HTERT RPE-1 (cell line): ENCODE data around the gene PDPK1.

Source experiments
- in situ Hi-C: fragments of 300-500 bp; cut with MboI; formaldehyde crosslinking; loops from 4 replicates; pipeline ENCODE4 v1.14.3; 2020; ENCODE audit warnings: low sequenced_read_pairs

Gene PDPK1

DNA sequence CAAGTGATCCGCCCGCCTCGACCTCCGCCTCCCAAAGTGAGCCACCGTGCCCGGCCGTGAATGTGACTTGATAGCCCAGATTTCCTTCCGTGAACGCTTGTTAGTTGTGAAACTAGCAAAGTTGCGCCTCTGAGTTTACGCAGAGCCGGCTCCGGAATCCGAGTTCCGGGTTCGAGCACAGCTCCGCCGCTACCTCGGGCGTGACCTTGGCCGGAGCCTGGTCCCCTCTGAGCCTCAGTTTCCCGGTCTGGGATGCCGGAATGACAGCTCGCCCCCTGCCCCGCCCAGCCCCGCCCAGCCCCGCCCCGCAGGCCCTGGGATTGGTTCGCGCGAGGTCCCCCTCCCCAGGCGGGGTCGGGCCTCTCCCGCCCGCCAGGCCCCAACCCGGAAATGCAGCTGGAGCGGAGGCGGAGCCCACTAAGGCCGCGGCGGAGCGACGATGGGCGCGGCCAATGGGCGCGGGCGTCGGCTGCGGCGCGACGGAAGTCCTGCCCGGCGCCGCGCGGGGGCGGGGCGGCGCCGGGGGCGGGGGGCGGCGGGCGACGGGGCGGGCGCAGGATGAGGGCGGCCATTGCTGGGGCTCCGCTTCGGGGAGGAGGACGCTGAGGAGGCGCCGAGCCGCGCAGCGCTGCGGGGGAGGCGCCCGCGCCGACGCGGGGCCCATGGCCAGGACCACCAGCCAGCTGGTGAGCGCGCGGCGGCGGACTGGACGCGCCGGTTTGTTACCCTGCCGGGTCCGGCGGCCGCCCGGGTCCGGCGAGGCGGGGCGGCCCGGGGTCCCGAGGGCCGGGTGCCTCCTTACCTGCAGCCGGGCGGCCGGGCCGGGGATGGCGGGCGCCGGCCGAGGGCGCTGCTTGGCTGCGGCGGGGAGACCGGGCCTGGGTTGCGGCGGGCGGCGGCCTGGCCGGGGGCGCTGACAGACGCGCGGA, at the start of gene PDPK1:
Gene PDPK1, plus strand, starts transcription at position 571 of the 929 bp plus-strand sequence. Its CDS starts 92 bp downstream, at position 663.
- in situ Hi-C loops = no loop called here

DNA sequence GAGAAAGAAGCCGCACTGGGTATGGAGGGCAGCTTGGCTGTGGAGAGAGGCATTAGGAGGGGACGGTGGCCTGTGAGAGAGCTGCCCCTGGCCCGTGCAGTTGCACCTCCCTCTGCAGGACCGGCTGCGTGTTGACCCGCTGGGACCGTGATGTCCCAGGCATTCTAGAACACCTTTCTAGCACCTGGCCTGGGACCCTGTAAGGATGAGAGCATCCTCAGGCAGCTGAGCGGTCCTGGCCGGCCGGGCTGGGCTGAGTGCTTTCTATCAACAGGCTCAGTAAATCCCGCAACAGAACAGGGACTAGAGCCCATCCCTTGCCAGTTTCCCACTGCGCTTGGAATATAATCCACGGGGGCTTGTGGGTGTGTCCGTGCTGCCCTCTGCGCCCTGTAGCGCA, 48.2 kb upstream of the PDPK1 start:
- in situ Hi-C loops = no loop called here

DNA sequence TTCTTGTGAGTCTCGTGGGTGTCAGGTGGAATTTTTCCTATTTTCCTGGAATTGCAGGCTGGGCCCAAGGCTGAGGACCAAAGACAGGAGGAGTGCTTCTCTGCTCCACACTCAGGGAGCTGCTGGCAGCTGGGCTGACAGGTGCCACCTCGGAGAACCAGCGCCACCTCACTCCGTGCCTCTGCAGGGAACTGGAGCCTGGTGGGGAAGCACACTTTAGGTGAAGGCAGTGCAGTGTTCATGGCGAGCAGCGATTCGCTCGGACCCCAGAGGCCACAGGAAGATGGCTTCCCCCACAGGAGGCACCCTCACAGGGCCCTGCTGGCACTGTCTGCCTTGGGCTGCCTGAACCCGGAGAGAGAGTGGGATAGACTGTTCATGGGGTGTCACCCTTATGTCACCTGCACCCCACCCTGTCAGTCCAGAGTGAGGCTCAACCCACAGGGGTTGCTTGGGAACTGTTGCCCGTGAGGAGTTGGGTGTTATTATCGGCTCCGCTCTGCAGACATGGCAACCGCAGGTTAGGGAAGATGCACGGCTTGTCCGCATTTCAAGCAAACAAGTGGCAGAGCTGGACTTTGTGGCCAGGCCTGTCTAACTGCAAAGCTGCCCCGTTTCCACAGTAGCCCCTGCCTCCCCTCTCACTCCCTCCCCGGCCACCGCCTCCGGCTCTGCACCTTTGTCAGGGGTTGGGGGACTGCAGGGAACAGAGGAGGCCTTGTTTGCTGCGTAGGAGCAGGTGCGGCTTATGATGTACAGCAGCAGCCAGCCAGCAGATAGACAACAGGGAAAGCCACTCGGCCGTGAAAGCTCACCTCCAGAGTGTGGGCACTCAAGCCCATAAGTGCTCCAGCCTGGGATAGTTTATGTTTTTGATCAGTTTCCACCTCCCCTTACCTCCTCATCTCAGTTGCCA, 47.4 kb upstream of the PDPK1 start:
- in situ Hi-C loops = no loop called here

DNA sequence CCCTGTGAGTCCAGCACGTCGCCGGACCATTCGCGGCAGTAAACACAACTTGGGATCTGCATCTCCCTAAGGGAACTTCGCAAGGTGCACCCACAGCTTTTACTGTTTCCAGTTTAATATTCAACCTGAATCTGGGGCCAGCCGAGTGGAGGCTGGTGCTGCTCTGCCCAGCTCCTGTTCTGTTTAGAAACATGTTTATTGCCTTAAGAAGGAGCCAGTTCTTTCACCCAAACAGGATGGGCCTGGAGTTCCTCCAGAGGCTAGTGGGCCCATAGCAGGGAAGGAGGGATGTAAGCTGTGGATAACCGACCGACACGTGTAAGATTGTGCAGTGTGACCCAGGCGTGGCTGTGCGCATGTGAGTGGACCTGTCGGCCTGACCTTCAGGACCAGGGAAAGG, 45.5 kb upstream of the PDPK1 start:
- in situ Hi-C loops = no loop called here

DNA sequence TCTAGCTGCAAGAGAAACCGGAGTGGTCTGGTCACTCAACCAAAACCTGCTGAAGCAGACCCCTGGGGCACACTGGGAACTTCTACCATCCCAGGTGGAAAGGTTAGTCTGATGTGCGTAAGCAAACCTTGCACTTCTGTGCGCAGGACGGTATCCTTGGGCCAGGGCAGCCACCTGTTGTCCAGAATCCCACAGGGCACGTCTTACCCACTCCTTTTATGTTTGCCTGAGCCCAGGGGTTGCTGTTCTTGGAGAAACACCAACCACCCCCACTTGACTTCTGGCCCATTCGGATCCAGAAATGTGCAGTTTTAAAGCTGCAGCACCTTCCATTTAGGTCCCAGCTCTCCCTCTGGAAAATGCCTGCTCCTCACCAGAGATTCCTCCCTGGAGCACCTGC, 44.2 kb upstream of the PDPK1 start:
- in situ Hi-C loops = no loop called here

DNA sequence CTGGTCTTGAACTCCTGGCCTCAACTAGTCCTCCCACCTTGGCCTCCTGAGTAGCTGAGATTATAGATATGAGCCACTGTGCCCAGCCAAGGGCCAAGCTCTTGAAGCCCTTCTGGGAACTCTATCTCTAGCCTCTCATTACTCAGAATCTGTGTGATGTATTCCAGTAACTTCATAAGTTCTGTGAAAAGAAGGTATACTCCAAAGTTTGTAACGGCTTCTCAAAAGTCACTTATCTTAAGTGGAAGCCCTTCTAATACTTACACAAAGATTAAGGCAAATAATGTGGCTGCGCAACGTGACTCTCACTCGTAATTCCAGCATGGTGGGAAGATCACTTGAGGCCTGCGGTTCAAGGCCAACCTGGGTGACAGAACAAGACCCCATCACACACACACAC, 43.2 kb upstream of the PDPK1 start:
- in situ Hi-C loops = no loop called here

DNA sequence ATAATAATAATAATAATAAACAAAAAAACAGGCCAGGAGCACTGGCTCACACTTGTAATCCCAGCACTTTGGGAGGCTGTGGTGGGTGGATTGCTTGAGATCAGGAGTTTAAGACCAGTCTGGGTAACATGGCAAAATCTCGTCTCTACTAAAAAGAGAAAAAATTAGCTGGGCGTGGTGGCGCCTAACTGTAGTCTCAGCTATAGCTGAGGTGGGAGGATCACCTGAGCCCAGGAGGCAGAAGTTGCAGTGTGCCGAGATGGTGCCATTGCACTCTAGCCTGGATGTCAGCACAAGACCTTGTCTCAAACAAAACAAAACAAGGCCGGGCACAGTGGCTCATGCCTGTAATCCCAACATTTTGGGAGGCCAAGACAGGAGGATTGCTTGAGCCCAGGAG, 42.8 kb upstream of the PDPK1 start:
- in situ Hi-C loops = no loop called here

DNA sequence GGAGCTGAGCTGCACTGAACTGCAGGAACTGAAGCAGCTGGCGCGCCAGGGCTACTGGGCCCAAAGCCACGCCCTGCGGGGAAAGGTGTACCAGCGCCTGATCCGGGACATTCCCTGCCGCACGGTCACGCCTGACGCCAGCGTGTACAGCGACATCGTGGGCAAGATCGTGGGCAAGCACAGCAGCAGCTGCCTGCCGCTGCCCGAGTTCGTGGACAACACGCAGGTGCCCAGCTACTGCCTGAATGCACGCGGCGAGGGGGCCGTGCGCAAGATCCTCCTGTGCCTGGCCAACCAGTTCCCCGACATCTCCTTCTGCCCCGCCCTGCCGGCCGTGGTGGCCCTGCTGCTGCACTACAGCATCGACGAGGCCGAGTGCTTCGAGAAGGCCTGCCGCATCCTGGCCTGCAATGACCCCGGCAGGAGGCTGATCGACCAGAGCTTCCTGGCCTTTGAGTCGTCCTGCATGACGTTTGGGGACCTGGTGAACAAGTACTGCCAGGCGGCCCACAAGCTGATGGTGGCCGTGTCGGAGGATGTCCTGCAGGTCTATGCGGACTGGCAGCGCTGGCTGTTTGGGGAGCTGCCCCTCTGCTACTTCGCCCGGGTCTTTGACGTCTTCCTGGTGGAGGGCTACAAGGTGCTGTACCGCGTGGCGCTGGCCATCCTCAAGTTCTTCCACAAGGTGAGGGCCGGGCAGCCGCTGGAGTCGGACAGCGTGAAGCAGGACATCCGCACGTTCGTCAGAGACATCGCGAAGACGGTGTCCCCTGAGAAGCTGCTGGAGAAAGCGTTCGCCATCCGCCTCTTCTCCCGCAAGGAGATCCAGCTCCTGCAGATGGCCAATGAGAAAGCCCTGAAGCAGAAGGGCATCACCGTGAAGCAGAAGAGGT, 41.4 kb upstream of the PDPK1 start:
- in situ Hi-C loops = no loop called here

DNA sequence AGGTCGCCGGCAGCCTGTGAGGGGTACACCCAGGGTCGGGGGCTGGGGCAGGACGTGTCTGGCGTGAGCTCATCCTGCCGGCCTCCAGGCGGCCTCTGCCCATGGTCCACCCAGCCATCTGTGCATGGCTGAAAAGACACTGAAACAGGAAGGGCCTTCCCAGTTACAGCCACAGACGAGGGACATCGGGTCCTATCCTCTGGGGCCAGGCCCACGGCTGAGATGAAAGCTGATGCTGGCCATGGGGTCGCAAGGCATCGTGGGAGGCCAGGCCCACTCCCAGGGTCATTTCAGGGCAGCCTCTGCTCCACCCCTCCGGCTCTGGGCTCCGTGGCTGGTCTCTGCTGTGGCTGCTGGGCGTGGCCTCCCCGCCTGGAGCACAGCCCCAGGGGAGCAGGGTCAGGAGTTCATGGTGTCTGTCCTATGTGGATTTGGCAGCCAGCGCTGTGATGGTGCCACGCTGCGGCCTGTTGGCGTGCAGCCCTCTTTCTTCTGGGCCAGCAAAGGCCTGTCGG, 40.6 kb upstream of the PDPK1 start:
- in situ Hi-C loops = no loop called here

DNA sequence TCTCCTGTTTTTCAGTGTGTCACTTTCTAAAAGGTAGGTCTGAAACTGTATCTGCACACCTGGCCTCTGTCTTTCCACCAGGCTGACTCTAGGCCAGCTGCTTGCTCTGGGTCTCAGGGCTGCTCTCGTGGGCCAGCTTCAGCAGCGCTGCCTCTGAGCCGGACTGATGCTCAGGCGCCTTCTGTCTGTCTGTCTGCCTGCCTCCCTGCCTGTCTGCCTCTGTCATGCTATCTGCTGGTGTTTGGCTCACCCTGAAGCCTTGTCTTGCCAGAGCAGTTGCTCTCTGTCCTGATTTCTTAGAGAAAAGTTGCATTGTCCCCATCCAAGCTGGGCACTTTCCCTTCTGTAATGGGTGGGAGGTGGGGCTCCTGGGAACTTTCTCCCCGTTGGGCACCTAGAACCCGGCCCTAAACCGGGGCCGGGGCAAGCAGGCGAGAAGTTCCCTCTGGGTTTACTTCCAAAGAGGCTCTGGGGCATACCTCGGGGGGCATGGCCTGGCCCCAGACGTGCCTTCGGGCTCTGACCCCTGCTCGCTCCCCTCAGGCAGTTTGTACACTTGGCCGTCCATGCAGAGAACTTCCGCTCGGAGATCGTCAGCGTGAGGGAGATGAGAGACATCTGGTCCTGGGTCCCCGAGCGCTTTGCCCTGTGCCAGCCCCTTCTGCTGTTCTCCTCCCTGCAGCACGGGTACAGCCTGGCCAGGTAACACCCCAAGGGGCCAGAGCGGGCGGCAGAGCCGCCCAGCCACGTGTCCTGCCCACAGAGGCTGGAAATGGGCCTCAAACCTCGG, 39.9 kb upstream of the PDPK1 start:
- in situ Hi-C loops = no loop called here

DNA sequence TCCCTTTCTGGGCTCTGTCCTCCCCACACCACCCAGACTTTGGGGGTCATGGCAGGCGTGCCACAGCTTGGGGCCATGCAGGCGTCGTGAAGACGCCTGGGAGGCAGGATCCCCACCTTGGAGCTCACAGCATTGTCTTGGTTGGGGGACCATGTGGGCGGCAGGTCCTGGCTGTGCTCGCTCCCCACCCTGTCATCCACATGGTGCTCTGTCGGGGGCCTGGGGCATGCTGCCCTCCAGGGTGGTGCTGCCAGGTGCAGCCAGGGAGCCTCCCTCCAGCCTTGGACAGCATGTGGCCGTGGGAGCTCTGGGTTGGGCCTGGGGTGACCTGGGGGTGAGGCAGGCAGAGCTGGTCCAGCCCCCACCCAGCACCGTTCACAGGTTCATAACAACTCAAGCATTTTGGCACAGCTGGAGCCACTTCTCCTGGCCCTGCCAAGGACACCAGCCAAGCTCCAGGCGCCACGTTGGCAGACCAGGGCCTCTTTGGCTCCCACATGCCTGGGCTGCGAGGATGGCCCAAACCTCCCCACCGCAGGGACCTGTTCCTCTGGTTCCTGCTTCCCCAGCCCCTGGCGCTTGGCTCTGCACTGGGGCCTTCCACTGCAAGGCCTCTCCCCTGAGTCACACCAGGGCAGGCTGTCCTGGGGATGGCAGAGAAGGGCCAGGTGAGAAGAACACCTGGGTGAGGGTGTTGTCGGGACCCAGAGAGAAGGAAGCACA, 39.1 kb upstream of the PDPK1 start:
- in situ Hi-C loops = no loop called here

DNA sequence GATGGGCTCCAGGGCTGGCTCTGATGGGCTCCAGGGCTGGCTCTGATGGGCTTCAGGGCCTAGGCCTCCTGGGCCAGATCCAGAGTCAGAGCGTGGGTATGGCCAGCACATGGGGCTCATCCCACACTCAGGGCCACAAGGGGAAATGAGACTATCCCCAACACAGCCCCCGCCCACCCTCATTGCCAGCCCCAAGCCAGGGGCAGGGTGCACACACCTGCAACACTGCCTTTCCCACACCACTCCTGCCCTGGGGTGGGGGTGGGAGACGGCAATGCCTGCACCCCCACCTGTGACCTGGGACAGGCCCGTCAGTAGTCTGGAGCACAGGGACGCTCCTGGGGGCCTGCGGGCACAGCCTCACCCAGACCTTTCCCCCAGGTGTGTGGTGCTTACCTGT, 38.4 kb upstream of the PDPK1 start:
- in situ Hi-C loops = no loop called here

DNA sequence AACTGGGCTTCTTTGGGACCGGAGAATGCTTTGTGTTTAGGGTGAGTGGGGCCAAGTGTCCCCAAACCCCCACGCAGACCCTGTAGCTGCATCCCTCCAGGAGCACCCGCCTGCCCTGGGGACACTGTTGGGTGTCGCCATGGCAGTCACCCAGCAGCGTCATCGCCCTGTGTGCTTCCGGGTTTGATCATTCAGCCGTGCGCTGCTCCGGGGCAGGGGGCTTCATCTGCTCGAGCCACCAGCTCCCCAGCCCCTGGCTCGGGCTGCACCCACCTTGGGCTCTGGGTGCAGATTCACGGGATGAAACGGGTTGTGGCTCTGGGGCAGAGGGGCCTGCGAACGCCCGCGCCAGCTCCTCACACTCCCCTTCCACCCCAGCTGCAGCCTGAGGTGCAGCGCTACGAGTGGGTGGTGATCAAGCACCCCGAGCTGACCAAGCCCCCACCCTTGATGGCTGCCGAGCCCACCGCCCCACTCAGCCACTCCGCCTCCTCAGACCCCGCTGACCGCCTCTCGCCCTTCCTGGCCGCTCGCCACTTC, 37.9 kb upstream of the PDPK1 start:
- in situ Hi-C loops = no loop called here

DNA sequence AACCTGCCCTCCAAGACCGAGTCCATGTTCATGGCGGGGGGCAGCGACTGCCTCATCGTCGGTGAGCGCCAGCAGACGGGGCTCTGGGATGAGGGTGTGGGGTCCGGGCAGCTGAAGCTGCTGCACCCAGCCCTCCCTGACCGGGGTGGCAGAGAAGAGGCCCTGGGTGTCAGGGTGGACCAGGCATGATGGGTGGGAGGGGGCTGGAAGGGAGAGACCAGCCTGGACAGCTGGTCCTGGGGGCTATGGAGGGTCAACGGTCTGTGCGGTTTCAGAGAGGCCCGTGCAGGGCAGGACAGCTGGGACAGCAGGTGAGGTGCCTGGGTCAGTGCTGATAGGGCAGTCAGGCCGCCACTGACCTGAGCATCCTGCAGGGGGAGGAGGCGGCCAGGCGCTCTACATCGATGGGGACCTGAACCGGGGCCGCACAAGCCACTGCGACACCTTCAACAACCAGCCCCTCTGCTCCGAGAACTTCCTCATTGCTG, 37.3 kb upstream of the PDPK1 start:
- in situ Hi-C loops = no loop called here

DNA sequence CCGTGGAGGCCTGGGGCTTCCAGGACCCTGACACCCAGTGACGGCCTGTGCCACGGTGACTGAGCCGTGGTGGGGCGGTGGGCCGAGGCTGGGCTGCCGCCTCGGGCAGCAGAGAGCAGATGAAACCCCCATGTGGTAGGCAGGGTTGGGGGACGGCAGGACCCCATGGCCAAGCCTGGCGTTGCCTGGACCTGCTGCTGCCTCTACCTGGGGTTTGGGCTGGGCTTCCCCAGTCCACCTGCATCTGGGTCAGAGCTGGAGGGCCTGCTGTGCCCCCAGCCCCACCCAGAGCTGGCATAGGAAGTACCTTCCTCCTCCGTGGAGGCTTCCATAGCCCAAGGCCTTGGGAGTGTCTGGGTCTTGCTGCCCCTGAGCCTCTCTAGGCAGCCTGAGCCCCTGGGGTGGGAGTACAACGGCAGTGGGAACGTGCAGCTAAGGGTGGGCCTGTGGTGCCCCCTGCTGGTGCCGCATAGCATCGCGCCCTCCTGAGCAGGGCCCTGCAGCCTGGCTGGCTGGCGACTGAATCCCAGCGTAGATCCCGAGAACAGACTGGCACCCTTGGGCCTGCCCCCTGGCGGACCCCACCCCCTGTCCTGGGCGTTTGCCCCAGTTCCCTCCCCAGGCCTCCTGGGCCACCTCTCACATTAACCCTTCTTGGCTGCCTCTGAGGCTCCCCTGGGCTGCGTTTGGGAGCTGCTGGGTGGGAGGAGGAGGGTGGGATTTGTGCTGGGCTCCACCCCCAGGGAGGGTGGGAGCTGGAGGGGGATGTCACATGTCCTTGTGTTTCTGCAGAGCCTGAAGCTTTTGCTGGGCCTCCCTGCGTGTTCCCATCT, 36.7 kb upstream of the PDPK1 start:
- in situ Hi-C loops = no loop called here

DNA sequence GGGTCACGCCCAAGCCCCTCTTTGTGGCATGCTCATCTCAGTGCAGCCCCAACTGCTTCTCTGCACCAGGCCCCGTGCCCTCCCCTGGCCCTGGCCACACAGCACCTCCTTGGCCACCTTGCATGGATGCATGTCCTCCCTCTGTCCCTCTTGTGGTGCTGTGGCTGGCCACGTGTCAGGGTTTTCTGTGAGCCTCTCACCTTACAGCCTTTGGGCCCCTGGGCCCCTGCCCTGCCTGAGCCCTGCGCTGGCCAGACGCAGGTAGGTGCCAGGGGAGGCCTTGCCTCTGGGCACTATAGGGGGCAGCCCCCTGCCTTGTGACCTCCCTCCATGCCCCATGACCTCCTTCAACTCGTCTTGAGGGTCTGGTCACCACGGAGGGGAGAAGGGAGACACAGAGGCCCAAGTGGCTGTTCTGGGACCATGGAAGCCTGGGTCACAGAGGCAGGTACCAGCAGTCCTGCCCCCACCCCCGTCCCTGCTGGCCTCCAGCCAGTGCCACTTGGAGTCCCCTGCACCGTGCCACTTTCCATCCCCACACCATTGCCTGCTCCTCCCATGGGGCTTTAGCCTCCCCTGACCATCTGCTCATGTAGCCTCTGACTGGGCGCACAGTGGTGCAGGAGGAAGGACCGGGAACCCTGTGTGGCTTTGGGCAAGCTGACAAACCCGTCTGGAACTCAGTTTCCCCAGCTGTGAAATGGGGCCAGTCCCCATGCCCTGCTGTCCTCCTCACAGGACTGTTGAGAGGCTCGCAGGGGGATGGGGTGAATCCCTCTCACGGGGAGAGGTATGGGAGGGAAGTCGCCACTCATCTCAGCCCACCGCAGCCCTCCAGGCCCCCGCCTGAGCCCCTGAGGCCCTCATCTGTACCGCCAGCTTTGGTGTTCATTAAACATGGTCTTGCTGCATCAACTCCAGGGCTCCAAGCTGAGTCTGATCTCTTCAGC, 35.6 kb upstream of the PDPK1 start:
- in situ Hi-C loops = no loop called here

DNA sequence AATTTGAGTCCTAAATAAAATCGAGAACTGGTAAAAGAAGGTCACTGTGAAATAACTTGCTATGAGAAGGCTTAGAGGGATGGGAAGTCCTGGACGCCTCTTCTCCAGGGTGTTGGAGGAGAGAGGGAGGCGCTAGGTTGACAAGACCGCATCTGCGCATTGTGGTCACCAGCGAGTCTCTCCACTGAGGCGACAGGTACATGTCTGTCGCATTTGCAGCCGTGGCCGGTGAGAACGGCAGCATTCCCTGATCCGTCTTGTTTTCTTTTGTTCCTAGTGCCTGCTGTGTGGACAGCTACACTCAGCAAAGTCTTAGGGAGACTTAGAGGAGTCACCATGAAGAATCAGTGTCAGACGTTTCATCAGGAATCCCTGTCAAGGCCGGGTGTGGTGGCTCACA, 32.1 kb upstream of the PDPK1 start:
- in situ Hi-C loops = no loop called here
